K562 treated with DMSO at 1 percent for 12 hours (cell line): ENCODE results near the gene INSYN2B. TPM values are rescaled to one million over a fixed set of nuclear protein-coding genes. Genes with fewer than 3 reads are reported as not detected.

Experiments
- total RNA-seq: library from RNA; unstranded; fragments of 300-600 nt; gene quantifications from 2 replicates; pipeline ENCODE4 v1.2.3, GENCODE V29; 2022; ENCODE audit not compliant: insufficient read depth

INSYN2B gene
- total RNA-seq, result not detected in 2 replicates

GRCh38 chr5:169980418-169981053 lies at the start of gene INSYN2B:
Gene INSYN2B (minus strand): TSS chr5:169980495. CDS start chr5:169883898, 96,597 bp downstream.

Other genes with a start within 250 kb of the INSYN2B start
- not detected in 2 replicates for gene FOXI1, start 125.4 kb upstream of the INSYN2B start, total RNA-seq